HG03060 (cell line): ENCODE measurements around the gene SORCS2.

ENCODE experiments used
- ATAC-seq: cut with Tn5 transposase; IDR thresholded peaks from one replicate; pipeline ENCODE4 v1.9.1; 2021; ENCODE audit warnings: low read depth, moderate number of reproducible peaks; ENCODE audit not compliant: unreplicated experiment

SORCS2 gene

GRCh38 chr4:7419961-7420660 lies 227.8 kb downstream of the SORCS2 start:
- no peak for ATAC-seq

- no peak for ATAC-seq
Measured at GRCh38 chr4:7420661-7421040, 228.3 kb downstream of the SORCS2 start.

- ATAC-seq: no peak
Measured at GRCh38 chr4:7421356-7422150, 229.2 kb downstream of the SORCS2 start.

- ATAC-seq: no peak
Measured at GRCh38 chr4:7422151-7422897, 230.0 kb downstream of the SORCS2 start.

- no peak for ATAC-seq
Measured at GRCh38 chr4:7422898-7423180, 230.5 kb downstream of the SORCS2 start.

- ATAC-seq: no peak
Measured at GRCh38 chr4:7423391-7423790, 231.1 kb downstream of the SORCS2 start.

- no peak for ATAC-seq
Measured at GRCh38 chr4:7423801-7424552, 231.6 kb downstream of the SORCS2 start.

GRCh38 chr4:7424553-7425111 lies 232.3 kb downstream of the SORCS2 start:
- no peak for ATAC-seq

- no peak for ATAC-seq
Measured at GRCh38 chr4:7425124-7425523, 232.8 kb downstream of the SORCS2 start.

GRCh38 chr4:7425591-7426468 lies 233.5 kb downstream of the SORCS2 start:
- ATAC-seq: no peak

GRCh38 chr4:7426525-7427171 lies 234.3 kb downstream of the SORCS2 start:
- no peak for ATAC-seq

GRCh38 chr4:7427361-7427760 lies 235.0 kb downstream of the SORCS2 start:
- ATAC-seq: no peak

- ATAC-seq: no peak
Measured at GRCh38 chr4:7427831-7428260, 235.5 kb downstream of the SORCS2 start.

GRCh38 chr4:7428261-7429068 lies 236.1 kb downstream of the SORCS2 start:
- no peak for ATAC-seq

GRCh38 chr4:7429069-7429416 lies 236.7 kb downstream of the SORCS2 start:
- ATAC-seq: no peak

- no peak for ATAC-seq
Measured at GRCh38 chr4:7429601-7430078, 237.3 kb downstream of the SORCS2 start.

- ATAC-seq: no peak
Measured at GRCh38 chr4:7430368-7430964, 238.1 kb downstream of the SORCS2 start.
